GM21367 (cell line): ENCODE data around the gene SPOP.
"Not testable (repeated sequence)": the region's sequence is repeated elsewhere in the genome, so short reads cannot be mapped to it uniquely, and the experiment has no call there.

ENCODE experiments used
- ATAC-seq: cut with Tn5 transposase; IDR thresholded peaks from one replicate; pipeline ENCODE4 v1.9.1; 2021; ENCODE audit not compliant: unreplicated experiment

Gene SPOP

DNA sequence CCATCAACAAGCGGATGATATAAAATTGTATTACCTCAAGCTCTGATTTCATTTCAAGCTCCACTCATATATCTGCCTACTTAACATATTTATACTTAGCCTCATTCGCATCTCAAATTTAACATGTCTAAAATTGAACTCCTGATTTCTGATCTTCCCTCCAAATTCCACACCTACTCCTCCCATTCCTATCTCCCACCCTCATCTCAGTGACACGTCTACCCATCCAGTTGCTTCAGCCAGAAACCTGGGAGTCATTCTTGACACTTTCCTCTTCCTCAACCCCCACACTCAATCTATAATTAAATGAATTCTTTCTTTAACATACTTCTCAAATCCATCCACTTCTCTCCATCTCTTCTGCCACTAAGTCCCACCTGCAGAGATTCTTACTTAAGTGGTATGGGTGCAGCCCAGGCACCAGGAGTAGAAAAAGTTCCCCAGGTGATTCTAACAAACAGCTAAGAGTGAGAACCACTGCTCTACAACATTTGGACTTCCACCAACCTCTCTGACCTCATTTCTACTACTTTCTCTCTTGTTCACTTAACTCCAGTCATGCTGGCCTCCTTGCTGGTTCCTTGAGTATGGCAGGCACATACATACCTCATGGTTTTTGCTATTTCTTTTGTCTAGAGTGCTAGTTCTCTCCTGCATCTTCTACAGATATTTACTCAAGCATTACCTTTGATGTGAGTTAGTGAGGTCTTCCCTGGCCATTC, 18.1 kb downstream of the SPOP start:
- ATAC-seq, result no peak

DNA sequence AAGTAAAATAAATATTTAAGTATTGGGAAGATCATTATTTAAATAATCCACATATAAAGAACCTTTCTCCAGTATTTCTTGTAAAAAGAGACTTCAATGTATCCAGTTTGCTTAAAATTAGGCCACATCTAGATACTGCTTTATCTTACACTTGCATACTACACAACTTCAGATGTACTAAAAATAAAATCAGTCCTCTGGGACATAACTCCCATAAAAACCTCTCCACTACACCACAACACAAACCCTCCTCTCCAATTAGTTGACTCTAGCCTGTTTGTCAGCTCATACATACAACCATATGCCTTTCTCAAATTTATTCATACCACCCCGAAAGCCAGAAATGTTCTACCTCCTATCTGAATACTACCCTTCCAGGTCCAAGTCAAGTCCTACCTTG, 21.6 kb downstream of the SPOP start:
- no peak for ATAC-seq

DNA sequence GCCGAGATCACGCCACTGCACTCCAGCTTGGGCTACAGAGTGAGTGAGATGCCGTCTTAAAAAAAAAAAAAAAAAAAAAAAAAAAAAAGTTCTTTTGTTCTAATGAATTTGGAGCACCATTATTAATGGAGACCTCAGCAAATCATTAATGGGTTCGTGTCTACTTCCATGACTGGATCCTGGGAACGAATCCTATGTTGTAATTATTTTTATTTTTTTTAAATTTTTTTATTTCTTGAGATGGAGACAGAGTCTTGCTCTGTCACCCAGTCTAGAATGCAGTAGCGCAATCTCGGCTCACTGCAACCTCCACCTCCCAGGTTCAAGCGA, 30.7 kb downstream of the SPOP start:
- no peak for ATAC-seq

DNA sequence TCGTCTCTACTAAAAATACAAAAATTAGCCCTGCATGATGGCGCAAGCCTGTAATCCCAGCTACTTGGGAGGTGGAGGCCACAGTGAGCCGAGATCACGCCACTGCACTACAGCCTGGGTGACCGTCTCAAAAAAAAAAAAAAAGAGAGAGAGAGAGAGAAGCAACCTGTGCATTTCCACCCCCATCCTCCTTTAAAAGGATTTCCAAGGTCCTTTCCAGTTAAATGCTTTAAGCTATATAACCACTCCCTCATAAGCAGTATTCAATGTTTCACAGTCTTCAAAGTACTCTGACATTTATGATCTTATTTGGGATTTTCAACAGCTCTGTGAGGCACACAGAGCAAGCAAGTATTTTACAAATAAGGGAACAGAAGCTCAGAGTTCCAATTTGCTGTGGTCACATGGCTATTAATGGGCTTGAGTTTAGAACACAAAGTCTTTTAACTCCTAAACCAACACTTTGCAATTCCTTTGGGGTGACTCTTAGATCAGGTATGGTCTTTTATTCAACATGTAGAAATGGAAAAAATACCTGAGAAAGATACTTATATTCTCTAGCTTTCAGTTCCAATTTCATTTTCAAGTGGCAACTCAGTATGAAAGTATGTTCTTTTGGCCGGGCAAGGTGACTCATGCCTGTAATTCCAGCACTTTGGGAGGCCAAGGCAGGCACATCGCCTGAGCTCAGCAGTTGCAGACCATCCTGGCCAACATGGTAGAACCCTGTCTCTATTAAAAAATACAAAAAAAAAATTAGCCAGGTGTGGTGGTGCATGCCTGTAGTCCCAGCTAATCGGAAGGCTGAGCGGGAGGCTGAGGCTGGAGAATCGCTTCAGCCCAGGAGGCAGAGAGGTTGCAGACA, 31.3 kb downstream of the SPOP start:
- ATAC-seq, result no peak

DNA sequence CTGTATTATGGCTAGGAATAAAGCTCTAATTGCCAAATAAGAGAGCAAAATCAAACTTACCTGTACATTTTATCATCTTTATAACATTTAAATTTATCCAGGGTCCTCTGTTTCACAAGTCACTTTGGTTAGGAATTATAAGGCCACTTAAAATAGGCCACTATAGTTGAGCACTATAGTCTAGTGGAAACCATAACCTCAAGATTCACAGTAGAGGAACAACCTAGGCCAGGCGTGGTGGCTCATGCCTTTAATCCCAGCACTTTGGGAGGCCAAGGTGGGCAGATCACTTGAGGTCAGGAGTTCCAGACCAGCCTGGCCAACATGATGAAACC, 31.9 kb downstream of the SPOP start:
- ATAC-seq, result not testable (repeated sequence)

DNA sequence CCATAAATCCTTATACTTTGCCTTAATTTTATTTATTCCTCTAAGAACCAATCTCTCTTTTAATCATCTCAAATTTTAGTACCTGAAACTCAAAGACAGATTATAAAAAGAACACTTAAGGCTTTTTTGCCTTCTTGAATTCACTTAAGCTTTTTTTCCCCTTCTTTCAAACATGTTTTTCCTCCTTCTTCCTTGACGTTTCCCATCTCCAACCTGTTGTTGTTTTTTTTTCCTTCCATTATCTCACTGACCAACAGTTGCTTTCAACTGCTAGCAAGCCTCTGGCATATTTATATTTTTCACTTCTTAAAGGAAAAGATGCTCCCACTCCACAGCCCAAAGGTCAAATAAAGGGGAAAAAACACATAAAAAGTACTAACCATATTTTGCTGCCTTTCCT, 32.2 kb downstream of the SPOP start:
- no peak for ATAC-seq

DNA sequence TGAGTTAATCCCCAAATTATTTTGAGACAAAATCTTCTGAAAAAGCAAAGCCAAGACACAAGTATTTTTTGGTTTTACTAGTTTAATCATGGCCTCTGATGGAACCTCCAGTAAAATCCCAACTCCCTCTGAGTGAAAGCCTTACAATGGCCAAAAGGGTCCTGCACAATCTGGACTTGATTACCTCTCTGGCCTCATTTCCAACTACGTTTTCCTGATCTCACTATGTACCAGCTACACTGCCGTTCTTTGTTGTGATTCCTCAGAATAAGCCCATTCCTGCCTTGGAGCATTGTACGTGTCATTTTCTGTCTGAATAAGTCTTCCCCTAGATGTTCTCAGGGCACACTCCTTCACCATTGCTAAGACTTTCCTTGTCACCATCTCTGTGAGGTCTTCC, 37.3 kb downstream of the SPOP start:
- ATAC-seq, result no peak

DNA sequence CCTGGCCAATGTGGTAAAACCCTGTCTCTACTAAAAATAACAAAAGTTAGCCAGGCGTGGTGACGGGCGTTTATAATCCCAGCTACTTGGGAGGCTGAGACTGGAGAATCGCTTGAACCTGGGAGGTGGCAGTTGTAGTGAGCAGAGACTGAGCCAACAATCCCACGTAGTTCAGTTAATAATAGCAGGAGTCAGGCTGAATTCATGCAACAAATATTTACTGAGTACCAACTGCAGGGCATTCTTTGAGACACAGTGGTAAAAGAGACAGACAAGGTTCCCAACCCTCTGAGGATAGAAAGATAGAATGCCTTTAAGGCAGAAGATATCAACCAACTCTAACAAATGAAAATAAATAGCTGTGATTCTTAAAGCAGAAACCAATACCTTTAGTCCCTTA, 39.1 kb downstream of the SPOP start:
- ATAC-seq, result no peak

DNA sequence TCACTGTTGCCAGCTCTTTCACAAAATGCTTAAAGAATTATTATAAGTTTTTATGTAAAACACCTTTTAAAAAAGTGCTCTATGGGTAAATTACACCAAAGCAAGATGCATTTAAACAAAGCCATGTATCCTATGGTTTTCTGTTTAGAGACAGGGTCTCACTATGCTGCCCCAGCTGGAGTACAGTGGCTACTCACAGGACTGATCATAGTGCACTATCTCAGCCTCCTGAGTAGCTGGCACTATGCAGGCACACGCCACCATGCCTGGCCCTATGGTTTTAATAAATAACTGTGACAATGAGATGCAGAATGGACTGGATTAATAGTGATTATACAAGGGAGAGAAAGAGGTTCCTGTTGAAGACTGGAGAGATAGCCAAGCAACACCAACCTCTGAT, 40.2 kb downstream of the SPOP start:
- ATAC-seq, result no peak

DNA sequence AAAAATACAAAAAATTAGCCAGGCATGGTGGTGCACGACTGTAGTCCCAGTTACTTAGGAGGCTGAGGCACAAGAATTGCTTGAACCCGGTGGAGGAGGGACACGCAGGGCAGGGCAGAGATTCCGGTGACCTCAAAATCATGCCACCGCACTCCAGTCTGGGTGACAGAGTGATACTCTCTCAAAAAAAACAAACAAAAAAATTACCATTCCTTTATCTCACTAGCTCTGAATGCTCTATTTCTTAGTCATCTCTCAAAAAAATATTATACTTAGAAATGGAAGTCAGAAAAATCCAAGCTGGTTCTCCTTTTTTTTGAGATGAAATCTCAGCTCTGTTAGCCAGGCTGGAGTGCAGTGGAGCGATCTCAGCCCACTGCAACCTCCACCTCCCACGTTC, 40.8 kb downstream of the SPOP start:
- no peak for ATAC-seq

DNA sequence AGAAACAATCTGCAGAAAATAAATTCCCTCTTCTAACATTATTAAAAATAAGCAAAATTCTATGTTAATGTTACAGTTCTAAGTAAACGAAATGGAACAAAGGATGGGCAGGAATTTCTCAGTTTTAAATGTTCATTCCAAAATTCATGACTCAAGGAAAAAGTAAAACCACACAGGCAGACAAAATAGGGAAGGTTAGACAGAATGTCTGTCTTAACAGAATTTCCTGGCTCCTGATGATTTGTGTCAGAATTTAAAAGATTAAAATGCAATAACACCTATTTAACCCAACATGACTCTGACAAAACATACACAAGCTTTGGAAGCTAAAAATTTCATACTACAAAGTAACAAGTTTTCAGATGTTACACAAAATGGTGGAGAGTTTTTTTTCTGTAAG, 42.8 kb downstream of the SPOP start:
- no peak for ATAC-seq

DNA sequence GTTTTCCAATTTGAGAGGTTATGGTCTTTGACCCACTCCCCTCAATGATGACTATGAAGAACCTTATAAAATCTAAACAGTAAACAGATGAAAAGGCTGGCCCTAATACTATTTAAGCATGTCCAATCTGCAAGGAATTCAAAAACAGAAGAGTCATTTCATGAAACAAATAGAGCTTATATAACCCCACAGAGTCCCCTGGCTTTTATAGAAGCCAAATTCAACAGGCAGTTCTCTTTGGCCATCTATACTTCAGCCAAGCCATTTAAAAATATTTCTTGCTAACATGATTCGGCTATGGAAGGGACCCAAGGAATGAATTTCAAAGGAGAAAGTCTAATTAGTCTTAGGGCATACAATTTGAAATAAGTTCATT, 43.4 kb downstream of the SPOP start:
- no peak for ATAC-seq

DNA sequence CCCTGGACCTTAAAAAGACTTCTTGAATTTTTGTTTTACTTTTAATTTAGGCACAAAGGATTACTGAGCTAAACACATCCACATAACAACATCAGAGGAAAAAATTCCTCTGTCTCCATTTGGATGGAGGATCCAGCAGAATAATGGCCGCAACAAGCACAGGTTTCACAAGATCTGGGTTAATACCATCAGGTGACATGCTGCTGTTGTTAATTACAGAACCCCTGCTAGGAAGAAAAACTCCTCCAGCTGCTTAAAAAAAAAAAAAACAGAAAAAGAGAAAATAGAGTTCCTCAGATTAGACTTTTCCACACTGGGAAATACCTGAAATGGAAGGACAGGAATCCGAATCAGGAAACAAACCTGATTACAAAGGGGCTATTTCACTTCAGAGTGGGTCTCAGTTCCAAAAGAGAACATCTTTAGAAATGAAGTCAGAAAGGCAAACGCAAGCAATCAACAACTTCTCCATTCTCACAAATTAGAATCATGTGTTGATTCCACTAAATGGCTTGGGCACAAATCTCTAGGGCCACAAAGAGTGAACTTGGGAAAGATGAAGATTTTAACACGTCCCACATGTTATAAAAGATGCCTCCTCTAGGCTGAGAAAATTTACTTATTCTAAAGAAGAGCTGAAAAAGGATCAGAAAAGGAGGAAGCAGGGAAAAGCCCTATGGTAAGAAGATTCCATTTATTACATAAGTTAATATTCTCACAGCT, 44.0 kb downstream of the SPOP start:
- ATAC-seq, result no peak

DNA sequence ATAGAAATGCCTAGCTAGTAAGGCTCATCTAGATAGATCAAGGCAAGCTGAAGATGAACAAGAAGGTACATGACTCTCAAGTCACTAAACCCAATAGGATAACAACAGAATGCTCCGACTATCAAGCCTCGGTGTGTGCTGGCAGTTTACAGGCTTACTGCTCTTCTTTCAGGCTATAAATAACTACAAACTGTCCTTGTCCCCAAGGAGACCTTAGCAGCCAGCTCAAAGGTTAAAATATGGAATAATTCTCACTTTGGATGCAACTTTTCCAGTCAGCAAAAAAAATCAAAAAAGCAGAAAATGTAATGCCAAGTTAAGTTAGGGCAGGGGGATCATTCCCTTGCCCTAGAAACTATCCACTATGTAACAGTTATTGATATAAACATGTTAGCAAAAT, 44.6 kb downstream of the SPOP start:
- no peak for ATAC-seq

DNA sequence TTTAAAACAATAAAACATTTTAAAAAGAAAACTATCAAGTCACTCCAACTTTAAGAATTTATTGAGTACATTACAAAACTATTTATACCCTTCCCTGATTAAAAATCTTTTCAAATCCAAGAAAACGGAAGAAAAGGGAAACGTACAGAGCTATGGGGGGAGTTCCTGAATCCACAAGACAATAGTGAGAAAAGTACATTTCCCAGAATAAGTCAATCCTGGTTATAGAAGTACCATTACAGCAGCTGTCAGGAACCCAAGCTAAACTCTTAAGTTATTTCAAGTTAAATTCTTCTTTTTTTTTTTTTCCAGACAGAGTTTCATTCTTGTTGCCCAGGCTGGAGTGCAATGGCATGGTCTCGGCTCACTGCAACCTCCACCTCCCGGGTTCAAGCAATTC, 45.7 kb downstream of the SPOP start:
- no peak for ATAC-seq

DNA sequence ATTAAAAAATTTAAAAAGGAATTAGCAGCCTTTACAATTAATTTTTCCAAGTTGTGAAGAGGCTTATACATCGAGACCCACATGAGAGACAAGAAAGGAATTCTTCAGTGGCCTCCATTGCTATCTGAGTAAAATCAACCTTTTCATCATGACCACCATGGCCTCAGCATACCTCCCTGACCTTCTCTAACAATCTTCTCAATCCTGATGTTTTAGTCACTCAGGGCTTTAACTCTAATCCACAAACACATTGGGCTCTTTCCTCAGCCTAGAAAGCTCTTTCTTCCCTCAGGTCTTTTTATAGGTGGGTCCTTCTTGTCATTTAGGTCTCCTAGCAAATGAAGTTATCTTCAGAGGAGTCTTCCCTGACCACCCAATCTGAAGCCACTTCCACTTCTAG, 46.4 kb downstream of the SPOP start:
- ATAC-seq, result no peak

DNA sequence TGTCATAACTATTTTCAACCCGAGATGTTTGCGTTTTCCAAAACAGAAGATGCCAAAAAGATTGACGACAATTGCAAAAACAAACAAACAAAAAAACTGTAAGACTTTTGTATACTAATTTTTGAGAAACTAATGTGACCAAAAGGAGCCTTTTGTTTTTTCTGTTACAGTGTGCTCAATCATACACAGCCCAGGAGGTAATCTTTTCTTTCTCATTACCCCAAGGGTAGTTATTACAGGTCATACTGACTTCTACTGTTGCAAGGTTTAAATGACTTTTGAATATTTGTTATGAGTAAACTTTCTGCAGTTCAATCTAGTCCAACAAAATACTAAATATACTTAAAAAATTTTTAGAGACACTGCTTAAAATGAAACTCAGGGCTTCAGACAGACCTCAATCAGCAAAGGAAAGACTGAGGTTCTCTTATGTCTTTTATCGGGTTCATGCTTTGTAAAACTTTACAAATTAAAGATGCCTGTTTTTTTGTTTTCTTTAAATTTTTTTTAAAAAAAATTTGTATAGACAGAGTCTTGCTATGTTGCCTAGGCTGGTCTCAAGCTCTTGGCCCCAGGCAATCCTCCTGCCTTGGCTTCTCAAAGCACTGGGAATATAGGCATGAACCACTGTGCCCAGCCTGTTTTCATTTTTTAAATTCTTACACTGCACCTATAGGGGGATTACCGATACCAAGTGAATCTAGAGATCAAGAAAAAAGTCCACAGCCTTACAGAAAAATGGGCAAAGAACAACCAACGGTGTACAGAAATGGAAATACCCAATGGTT, 47.6 kb downstream of the SPOP start:
- no peak for ATAC-seq

DNA sequence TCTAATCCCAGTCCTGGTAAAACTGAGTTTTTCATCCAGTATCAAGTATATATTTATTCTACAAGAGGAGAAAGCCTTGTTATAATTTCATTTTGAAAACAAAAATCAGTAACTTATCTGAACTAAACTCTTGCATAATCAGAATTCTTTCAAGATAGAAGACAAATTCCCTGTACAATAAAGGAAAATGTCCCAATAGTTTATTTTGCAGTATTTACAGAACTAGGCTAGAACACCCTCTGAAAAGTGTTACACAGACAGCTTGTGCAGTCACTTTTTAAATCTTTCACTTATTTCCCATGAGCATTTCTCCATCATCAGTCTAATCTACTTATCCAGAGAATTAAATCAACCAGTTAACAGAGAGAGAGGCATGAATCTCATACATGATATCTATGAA, 48.5 kb downstream of the SPOP start:
- ATAC-seq, result no peak

DNA sequence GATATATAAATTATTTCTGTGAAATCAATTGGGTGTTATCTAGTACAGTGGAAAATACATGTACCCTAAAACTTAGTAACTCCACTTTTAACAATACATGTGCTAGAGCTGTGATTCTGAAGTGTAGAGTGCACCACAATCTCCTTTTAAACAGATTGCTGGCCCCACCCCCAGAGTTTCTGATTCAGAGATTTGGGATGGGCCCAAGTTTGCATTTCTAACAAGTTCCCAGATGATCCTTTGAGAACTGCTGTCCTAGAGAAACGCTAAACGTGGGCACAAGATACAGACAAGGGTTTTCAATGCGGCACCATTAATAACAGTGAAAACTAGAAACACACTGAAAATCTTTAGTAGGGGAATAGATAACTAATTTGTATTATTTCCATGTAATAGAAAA, 53.0 kb downstream of the SPOP start:
- ATAC-seq, result no peak

DNA sequence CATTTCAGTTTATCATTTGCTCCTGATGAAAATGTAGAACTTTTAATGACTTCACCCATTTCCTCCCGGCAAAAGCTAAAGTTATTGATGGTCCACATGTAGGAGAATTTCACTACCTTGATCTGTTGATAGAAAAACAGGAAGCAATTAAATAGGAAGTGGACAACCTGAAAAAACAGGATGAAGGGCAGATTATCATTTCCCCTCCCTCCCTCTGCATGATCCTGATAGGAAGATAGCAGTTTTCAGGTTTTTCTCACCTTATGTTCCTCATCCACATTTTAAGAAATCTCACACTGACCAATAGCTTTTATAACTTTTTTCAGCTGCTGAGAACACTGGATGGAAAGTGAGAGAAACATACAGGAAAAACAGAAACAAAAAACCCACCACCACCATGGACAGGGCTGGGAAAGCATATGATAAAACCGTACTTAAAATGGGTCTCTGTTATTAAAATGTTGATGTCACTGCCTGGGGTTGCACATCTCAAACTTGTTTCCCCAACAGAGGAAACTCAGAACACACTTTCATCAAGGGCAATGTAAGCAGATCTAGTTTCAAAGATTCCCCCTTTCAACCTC, 55.9 kb downstream of the SPOP start:
- ATAC-seq, result no peak

DNA sequence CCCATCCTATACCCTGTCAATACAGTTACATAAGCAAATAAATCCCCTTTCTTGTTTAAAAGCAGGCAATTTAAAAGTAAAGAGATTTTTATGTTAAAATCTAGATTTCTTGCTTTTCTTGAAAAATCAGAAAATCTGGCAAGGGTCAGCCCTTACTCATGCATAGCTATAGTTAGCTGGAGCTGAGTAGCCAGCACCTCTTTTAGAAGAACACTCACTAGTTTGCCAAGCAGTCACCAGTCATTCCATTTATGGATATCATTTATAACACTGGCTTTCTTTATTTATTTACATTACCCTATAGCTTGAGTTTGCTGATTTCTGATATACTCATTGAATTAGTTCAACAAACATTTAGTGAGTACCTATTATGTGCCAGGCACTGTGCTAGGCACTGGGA, 56.5 kb downstream of the SPOP start:
- no peak for ATAC-seq
